Fibroblast of lung (primary cell): ENCODE measurements around the gene TLR6. TPM values are rescaled to one million over a fixed set of nuclear protein-coding genes. Genes with fewer than 3 reads are reported as not detected.

ENCODE experiments used
- DNase-seq, 2 donors: peaks; one replicate each; pipeline versions ENCODE4 v3.0.0 to v3.0.0-alpha.2; 2010; ENCODE audit warnings: low read depth in 2 of 2
- H2AFZ ChIP-seq: 2 replicates; pipeline ENCODE4 v1.5.1; 2012; ENCODE audit warnings: low read length, control low read depth, inconsistent platforms
- H3K27ac ChIP-seq: 2 replicates; pipeline ENCODE4 v1.5.1; 2011; ENCODE audit warnings: low read length, control low read depth; ENCODE audit not compliant: insufficient read depth
- H3K27me3 ChIP-seq: 2 replicates; pipeline ENCODE4 v1.5.1; 2011; ENCODE audit warnings: mild to moderate bottlenecking, low read length; ENCODE audit not compliant: control insufficient read depth, insufficient read depth
- H3K36me3 ChIP-seq: 2 replicates; pipeline ENCODE4 v1.5.1; 2011; ENCODE audit warnings: low read length; ENCODE audit not compliant: control insufficient read depth, insufficient read depth
- H3K4me1 ChIP-seq: 2 replicates; pipeline ENCODE4 v1.5.1; 2011; ENCODE audit warnings: low read length; ENCODE audit not compliant: control insufficient read depth, insufficient read depth; ENCODE audit errors: extremely low read depth
- H3K4me2 ChIP-seq: 2 replicates; pipeline ENCODE4 v1.5.1; 2011; ENCODE audit warnings: low read length, control low read depth; ENCODE audit not compliant: insufficient read depth; ENCODE audit errors: extremely low read depth
- H3K4me3 ChIP-seq, 4 experiments: fragments of 200-600 bp in 1 of 4; sonication (generic) in 1 of 4; replicated peaks in 1 of 4; 2 replicates each; pipeline ENCODE4 v1.5.1; 2011 to 2016; ENCODE audit warnings: low read length in 4 of 4, low read depth in 3 of 4, mild to moderate bottlenecking in 3 of 4, control low read depth in 2 of 4, inconsistent platforms in 1 of 4, mixed read lengths in 1 of 4; ENCODE audit not compliant: insufficient read depth in 1 of 4; ENCODE audit errors: control extremely low read depth in 1 of 4
- H3K79me2 ChIP-seq: 2 replicates; pipeline ENCODE4 v1.5.1; 2012; ENCODE audit warnings: mild to moderate bottlenecking, low read length, inconsistent platforms; ENCODE audit not compliant: control insufficient read depth, insufficient read depth
- H3K9ac ChIP-seq: 2 replicates; pipeline ENCODE4 v1.5.1; 2011; ENCODE audit warnings: mild to moderate bottlenecking, low read length, control low read depth; ENCODE audit not compliant: insufficient read depth
- H3K9me3 ChIP-seq: 2 replicates; pipeline ENCODE4 v1.5.1; 2012; ENCODE audit warnings: low read depth, low read length; ENCODE audit not compliant: control insufficient read depth, insufficient read depth
- H4K20me1 ChIP-seq: 2 replicates; pipeline ENCODE4 v1.5.1; 2011; ENCODE audit warnings: low read length; ENCODE audit not compliant: control insufficient read depth, insufficient read depth; ENCODE audit errors: extremely low read depth
- CTCF ChIP-seq, 2 donors: IDR thresholded peaks in 1 of 2; conservative IDR thresholded peaks in 1 of 2; 1 replicate in 1 of 2; 2 replicates in 1 of 2; pipeline ENCODE4 v1.5.1; 2011 to 2012; ENCODE audit warnings: low read length in 2 of 2, control low read depth in 1 of 2, inconsistent platforms in 1 of 2, low read depth in 1 of 2, mild to moderate bottlenecking in 1 of 2
- EZH2 ChIP-seq: IDR thresholded peaks from 2 replicates; pipeline ENCODE4 v1.5.1; 2012; ENCODE audit warnings: low read length, control low read depth, mild to moderate bottlenecking; ENCODE audit errors: missing control alignments
- polyA plus RNA-seq, 2 donors: library from polyadenylated mRNA; depleted of rRNA in 1 of 2; stranded (reverse) in 1 of 2; unstranded in 1 of 2; fragments of >200 nt; gene quantifications; 2 replicates each; pipeline ENCODE4 v1.2.1, GENCODE V29; 2011 to 2012; ENCODE audit warnings: missing spikeins in 1 of 2
- total RNA-seq: library from RNA; depleted of rRNA; stranded (reverse); fragments of >200 nt; gene quantifications from 2 replicates; pipeline ENCODE4 v1.2.1, GENCODE V29; 2014

The TLR6 gene
- total and polyA plus RNA-seq, 2 donors (not counting 1 experiment from before 2014, with no cell fraction given): 1.9 to 2.3 TPM

- DNase-seq: no peak
- Histone ChIP-seq H3K9ac (no peak overlapping the region), H3K27ac (no peak overlapping the region), H3K4me2 (no peak overlapping the region), H3K9me3 (no peaks in the 10 kb centered on the region), H3K4me1 (peaks cover 17% of the 10 kb centered on the region), H3K4me3 (no peak overlapping the region), H3K79me2 (peaks cover 79% of the 10 kb centered on the region), H2AFZ (no peak overlapping the region), H3K36me3 (peaks cover 4% of the 10 kb centered on the region), H4K20me1 (no peaks in the 10 kb centered on the region), H3K27me3 (no peaks in the 10 kb centered on the region)
- TF ChIP-seq EZH2: no peak
- no peak for TF ChIP-seq CTCF (conservative IDR thresholded peaks at IDR 0.05 in 1 of 2, IDR thresholded peaks at IDR 0.05 in 1 of 2; ENCODE audit: low read depth in 1 of 2, low read length in 2 of 2)
Measured at GRCh38 chr4:38871593-38871992, 15.0 kb upstream of the TLR6 start.

- no peaks in the 10 kb centered on the region for H4K20me1 ChIP-seq
- peak overlapping the region in 2 of 4 experiments; percentile 75 to 92 for H3K4me3 ChIP-seq
- peak in 1 of 2 donors; percentile 36 for DNase-seq
- H2AFZ ChIP-seq: no peak overlapping the region
- H3K4me1 ChIP-seq: peaks cover 17% of the 10 kb centered on the region
- no peaks in the 10 kb centered on the region for H3K27me3 ChIP-seq
- no peak for TF ChIP-seq CTCF (conservative IDR thresholded peaks at IDR 0.05 in 1 of 2, IDR thresholded peaks at IDR 0.05 in 1 of 2; ENCODE audit: low read depth in 1 of 2, low read length in 2 of 2)
- no peak for TF ChIP-seq EZH2
- H3K4me2 ChIP-seq: peak overlapping the region; percentile 95
- peaks cover 66% of the 10 kb centered on the region for H3K79me2 ChIP-seq
- peak overlapping the region; percentile 19 for H3K27ac ChIP-seq
- no peaks in the 10 kb centered on the region for H3K9me3 ChIP-seq
- no peak overlapping the region for H3K9ac ChIP-seq
- H3K36me3 ChIP-seq: peaks cover 4% of the 10 kb centered on the region
Measured at GRCh38 chr4:38870098-38870808, 13.6 kb upstream of the TLR6 start.

DNA sequence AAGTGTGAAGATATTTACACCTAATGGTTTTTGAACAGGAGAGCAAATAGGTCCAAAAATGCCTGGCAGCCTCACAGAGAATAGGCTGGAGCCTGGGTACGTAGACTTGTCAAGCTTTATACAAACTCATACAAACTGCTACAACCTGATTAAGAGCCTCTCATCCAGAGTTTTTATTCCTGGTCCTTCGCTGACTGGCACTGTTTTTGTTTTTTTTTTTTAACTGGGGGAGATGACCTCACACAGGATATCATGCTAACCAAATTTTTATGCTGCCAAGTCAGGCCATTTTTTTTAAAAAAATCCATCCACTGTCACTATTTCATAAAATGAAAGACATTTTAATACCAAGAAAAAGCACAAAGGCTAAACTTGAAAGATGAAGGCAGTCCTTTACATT is 12.9 kb upstream of the TLR6 start:
- Histone ChIP-seq H3K4me3 (peak overlapping the region; percentile 75 to 92 (median 82)), H3K27ac (peak overlapping the region; percentile 96), H3K9me3 (no peaks in the 10 kb centered on the region), H3K9ac (no peak overlapping the region), H3K79me2 (peaks cover 59% of the 10 kb centered on the region), H4K20me1 (no peaks in the 10 kb centered on the region), H3K4me1 (peaks cover 17% of the 10 kb centered on the region), H2AFZ (no peak overlapping the region), H3K27me3 (no peaks in the 10 kb centered on the region), H3K36me3 (peaks cover 4% of the 10 kb centered on the region), H3K4me2 (peak overlapping the region; percentile 95)
- TF ChIP-seq EZH2: no peak
- no peak for TF ChIP-seq CTCF (conservative IDR thresholded peaks at IDR 0.05 in 1 of 2, IDR thresholded peaks at IDR 0.05 in 1 of 2; ENCODE audit: low read depth in 1 of 2, low read length in 2 of 2)
- DNase-seq: peak in 1 of 2 donors; percentile 37
